HG03103 (cell line): ENCODE results near the gene LAMTOR1.
"Not testable (repeated sequence)": the region's sequence is repeated elsewhere in the genome, so short reads cannot be mapped to it uniquely, and the experiment has no call there.

Source experiments
- ATAC-seq: cut with Tn5 transposase; IDR thresholded peaks from one replicate; pipeline ENCODE4 v1.9.1; 2021; ENCODE audit warnings: low read depth; ENCODE audit not compliant: unreplicated experiment

Gene LAMTOR1

GRCh38 chr11:72102946-72103753 lies at the start of gene LAMTOR1:
Gene LAMTOR1, minus strand, starts transcription at chr11:72103297. Its CDS starts 73 bp downstream, at chr11:72103224.
- peak; percentile 82 for ATAC-seq

- no peak for ATAC-seq
Measured at GRCh38 chr11:72150882-72151281, 47.8 kb upstream of the LAMTOR1 start.

GRCh38 chr11:72146625-72147024 lies 43.5 kb upstream of the LAMTOR1 start:
- ATAC-seq: no peak

GRCh38 chr11:72144807-72145565 lies 41.9 kb upstream of the LAMTOR1 start:
- no peak for ATAC-seq

- not testable (repeated sequence) for ATAC-seq
Measured at GRCh38 chr11:72142543-72142942, 39.4 kb upstream of the LAMTOR1 start.

- ATAC-seq: not testable (repeated sequence)
Measured at GRCh38 chr11:72142086-72142485, 39.0 kb upstream of the LAMTOR1 start.

- ATAC-seq: no peak
Measured at GRCh38 chr11:72141066-72141465, 38.0 kb upstream of the LAMTOR1 start.

GRCh38 chr11:72140661-72141060 lies 37.6 kb upstream of the LAMTOR1 start:
- no peak for ATAC-seq

- no peak for ATAC-seq
Measured at GRCh38 chr11:72139500-72139899, 36.4 kb upstream of the LAMTOR1 start.

- ATAC-seq: no peak
Measured at GRCh38 chr11:72138821-72139390, 35.8 kb upstream of the LAMTOR1 start.

GRCh38 chr11:72136684-72137262 lies 33.7 kb upstream of the LAMTOR1 start:
- no peak for ATAC-seq

- ATAC-seq: no peak
Measured at GRCh38 chr11:72135891-72136683, 33.0 kb upstream of the LAMTOR1 start.

GRCh38 chr11:72135473-72135872 lies 32.4 kb upstream of the LAMTOR1 start, which contains the start of gene FOLR3:
Gene FOLR3, plus strand, starts transcription at chr11:72135725. Its CDS starts 228 bp downstream, at chr11:72135953.
- not testable (repeated sequence) for ATAC-seq

- ATAC-seq: no peak
Measured at GRCh38 chr11:72132646-72133045, 29.5 kb upstream of the LAMTOR1 start.

GRCh38 chr11:72129381-72129780 lies 26.3 kb upstream of the LAMTOR1 start:
- no peak for ATAC-seq

GRCh38 chr11:72127923-72128322 lies 24.8 kb upstream of the LAMTOR1 start:
- no peak for ATAC-seq

GRCh38 chr11:72125956-72126355 lies 22.9 kb upstream of the LAMTOR1 start:
- no peak for ATAC-seq

- ATAC-seq: no peak
Measured at GRCh38 chr11:72124046-72124445, 20.9 kb upstream of the LAMTOR1 start.

GRCh38 chr11:72123117-72123653 lies 20.1 kb upstream of the LAMTOR1 start:
- ATAC-seq: no peak

- no peak for ATAC-seq
Measured at GRCh38 chr11:72122607-72123006, 19.5 kb upstream of the LAMTOR1 start.
